AG04449 (cell line): ENCODE results near the gene CHAT.

Experiments
- CTCF ChIA-PET: fragments of 350-600 bp; formaldehyde crosslinking; extraction: SDS; loops from one replicate; lab custom pipeline; 2021; ENCODE audit warnings: antibody characterized with exemption; lab: Yijun Ruan, JAX
- POLR2A ChIA-PET: fragments of 400-600, 350-600 bp; formaldehyde crosslinking; extraction: SDS; loops from one replicate; lab custom pipeline; 2020; ENCODE audit warnings: antibody characterized with exemption, inconsistent platforms; lab: Yijun Ruan, JAX
- DNase-seq: peaks from one replicate; pipeline ENCODE4 v3.0.0-alpha.2; 2010; ENCODE audit warnings: low read depth, low spot score
- H3K4me3 ChIP-seq: 2 replicates; pipeline ENCODE4 v1.5.1; 2011; ENCODE audit warnings: low read depth, mild to moderate bottlenecking, control low read depth, low read length
- CTCF ChIP-seq: IDR thresholded peaks from one replicate; pipeline ENCODE4 v1.5.1; 2011; ENCODE audit warnings: mild to moderate bottlenecking, moderate library complexity, low read length, control low read depth, inconsistent platforms; ENCODE audit not compliant: insufficient read depth; ENCODE audit errors: missing control alignments

CHAT gene

GRCh38 chr10:49628599-49628998 is 14.8 kb downstream of the CHAT start:
- ChIA-PET POLR2A (no interaction called here), CTCF (no interaction called here)
- no peak overlapping the region for H3K4me3 ChIP-seq
- DNase-seq, result no peak
- TF ChIP-seq CTCF, result no peak

- no peak for TF ChIP-seq CTCF
- POLR2A ChIA-PET, result no interaction called here
- no peak overlapping the region for H3K4me3 ChIP-seq
- DNase-seq, result no peak
- CTCF ChIA-PET, result no interaction called here
Observed at GRCh38 chr10:49629431-49629881, 15.6 kb downstream of the CHAT start.

- ChIA-PET POLR2A (no interaction called here), CTCF (interaction anchor here (0.7 kb wide), 1 partner anchor 37 kb away, joined by 3 read pairs; no protein-coding TSS in a partner anchor)
- H3K4me3 ChIP-seq, result no peak overlapping the region
- no peak for TF ChIP-seq CTCF
- DNase-seq, result no peak
Observed at GRCh38 chr10:49631975-49632374, 18.1 kb downstream of the CHAT start.

GRCh38 chr10:49632406-49633317 is 18.8 kb downstream of the CHAT start:
- POLR2A ChIA-PET, result no interaction called here
- CTCF ChIA-PET, result interaction anchor here (0.7 kb wide), 1 partner anchor 38 kb away, joined by 3 read pairs; no protein-coding TSS in a partner anchor
- no peak for DNase-seq
- H3K4me3 ChIP-seq, result no peak overlapping the region
- TF ChIP-seq CTCF, result no peak

GRCh38 chr10:49633327-49634068 is 19.7 kb downstream of the CHAT start:
- DNase-seq, result no peak
- TF ChIP-seq CTCF, result no peak
- POLR2A ChIA-PET, result no interaction called here
- CTCF ChIA-PET, result no interaction called here
- no peak overlapping the region for H3K4me3 ChIP-seq
